GOT3 (cell line): ENCODE data around the gene CX3CL1.
"Not testable (repeated sequence)": the region's sequence is repeated elsewhere in the genome, so short reads cannot be mapped to it uniquely, and the experiment has no call there.

ENCODE experiments used
- DNase-seq: peaks from one replicate; lab custom pipeline; 2025; ENCODE audit warnings: mixed read lengths; lab: John Stamatoyannopoulos, UW

CX3CL1 gene

DNA sequence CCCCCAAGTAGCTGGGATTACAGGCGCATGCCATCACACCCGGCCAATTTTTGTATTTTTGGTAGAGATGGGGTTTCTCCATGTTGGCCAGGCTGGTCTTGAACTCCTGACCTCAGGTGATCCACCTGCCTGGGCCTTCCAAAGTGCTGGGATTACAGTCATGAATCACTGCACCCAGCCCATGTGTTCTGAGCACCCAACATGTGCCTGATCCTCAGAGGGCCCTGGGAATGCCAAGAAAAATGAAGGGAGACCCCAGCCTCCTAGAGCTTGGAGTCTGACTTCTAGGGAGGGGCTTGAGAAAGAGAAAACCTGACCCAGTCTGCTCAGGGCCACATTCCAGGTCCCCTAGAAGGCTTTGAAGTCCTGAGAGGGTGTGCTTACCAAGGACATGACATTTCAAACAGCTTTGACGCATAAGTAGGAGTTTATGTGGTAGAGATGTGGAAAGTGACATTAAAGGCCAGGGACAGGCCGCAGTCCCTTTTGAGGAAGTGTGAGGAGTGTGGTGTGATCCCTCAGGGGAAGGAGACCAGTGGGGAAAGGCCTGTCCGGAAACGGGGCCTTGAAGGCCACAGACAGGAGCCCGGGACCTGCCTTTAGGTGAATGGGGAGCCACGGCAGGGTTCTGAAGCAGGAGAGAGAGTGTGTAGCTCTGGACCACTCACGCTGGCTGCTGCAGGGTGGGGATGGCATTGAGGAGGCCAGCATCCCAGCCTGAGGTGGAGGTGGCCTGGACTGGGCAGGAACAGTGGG, 14.8 kb upstream of the CX3CL1 start:
- no peak for DNase-seq

DNA sequence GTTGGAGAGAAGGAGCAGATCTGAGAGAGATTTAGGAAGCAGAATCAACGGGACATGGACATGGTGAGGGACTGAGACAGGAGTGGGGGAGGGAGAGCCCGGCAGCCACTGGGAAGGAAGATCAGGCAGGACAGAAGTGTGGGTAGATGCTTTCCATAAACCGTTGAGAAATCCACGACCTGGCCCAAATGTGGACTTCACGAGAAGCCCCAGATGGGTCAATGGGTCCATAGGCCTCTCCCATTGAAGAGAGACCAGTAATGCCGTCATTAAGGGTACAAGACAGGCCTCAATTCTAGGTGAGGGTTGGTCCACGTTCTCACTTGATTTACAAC, 14.2 kb upstream of the CX3CL1 start:
- no peak for DNase-seq

DNA sequence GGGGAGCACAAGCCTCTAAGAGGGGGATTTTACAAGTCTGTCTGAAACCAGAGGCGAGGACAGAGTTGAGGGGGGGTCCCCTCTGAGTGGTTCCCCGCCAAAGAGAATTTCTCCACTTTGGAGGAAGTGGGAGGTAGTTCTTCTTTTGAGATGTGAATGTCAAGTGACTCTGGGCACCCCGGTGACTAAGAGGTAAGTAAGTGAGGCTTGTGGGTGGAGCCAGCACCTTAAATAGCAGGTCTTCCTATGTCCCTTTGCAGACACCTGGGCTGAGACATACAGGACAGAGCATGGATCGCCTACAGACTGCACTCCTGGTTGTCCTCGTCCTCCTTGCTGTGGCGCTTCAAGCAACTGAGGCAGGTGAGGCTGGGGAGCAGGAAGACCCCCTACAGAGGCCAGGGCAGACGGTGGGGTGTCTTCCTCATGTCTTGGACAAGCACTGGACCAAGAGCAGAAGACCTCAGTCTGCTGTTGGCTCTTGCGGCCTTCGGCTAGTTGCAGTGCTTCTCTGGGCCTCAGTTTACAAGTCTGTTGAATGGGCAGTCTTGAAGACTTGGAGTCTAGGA, 13.7 kb upstream of the CX3CL1 start, which contains the start of gene CCL22:
Gene CCL22, plus strand, starts transcription at position 257 of the 569 bp plus-strand sequence. Its CDS starts 34 bp downstream, at position 291.
- no peak for DNase-seq

- DNase-seq: no peak
Observed at GRCh38 chr16:57360321-57360935, 11.9 kb upstream of the CX3CL1 start.

DNA sequence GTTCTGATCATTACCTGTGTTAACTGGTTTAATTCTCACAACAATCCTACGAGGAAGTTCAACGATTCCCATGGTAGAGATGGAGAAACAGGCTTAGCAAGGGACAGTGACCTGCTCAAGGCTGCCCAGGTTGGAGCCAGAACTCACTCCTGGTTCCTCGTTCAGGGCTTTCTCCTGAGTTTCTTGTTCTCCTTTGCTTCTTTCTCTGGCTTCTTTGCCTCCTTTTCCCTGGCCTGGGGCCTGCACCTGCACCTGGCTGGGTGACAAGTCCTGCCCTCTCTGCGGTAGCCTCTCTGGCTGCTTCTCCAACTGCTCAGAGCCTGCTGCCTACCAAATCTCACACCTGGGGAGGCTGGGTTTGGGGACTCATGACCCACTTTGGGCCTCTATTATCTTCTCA, 10.9 kb upstream of the CX3CL1 start:
- no peak for DNase-seq

GRCh38 chr16:57364143-57364542, 8.1 kb upstream of the CX3CL1 start:
- DNase-seq: no peak

GRCh38 chr16:57366544-57367040, 5.7 kb upstream of the CX3CL1 start:
- no peak for DNase-seq

- no peak for DNase-seq
Observed at GRCh38 chr16:57367116-57367752, 5.1 kb upstream of the CX3CL1 start.

GRCh38 chr16:57371494-57372371, 557 bp upstream of the CX3CL1 start:
- DNase-seq: no peak

- DNase-seq: no peak
Observed at GRCh38 chr16:57373117-57373947, 1.0 kb downstream of the CX3CL1 start.

DNA sequence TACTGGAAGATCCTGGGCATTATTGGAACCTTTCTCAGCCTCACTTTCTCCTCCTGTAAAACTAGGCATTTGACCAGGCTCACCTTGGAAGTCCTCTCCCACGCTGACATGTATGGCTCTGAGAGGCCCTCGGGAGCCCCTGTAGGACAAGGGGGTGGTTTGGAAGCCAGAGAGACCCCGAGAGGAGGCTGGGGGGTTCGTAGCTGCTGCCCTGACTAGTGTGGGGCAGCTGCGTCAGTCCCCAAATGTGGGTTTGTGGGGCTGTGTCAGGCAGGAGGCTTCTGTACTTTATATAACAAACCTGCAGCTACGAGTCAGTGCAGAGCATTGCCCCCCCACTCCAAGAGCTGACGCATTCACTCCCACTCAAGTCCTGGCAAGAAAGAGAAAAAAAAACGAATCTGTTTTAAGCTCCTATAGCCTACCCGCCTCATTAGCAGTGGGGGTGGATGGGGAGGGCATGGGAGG, 1.8 kb downstream of the CX3CL1 start:
- no peak for DNase-seq

GRCh38 chr16:57374925-57375465, 2.7 kb downstream of the CX3CL1 start:
- not testable (repeated sequence) for DNase-seq

GRCh38 chr16:57376313-57376818, 4.1 kb downstream of the CX3CL1 start:
- no peak for DNase-seq

DNA sequence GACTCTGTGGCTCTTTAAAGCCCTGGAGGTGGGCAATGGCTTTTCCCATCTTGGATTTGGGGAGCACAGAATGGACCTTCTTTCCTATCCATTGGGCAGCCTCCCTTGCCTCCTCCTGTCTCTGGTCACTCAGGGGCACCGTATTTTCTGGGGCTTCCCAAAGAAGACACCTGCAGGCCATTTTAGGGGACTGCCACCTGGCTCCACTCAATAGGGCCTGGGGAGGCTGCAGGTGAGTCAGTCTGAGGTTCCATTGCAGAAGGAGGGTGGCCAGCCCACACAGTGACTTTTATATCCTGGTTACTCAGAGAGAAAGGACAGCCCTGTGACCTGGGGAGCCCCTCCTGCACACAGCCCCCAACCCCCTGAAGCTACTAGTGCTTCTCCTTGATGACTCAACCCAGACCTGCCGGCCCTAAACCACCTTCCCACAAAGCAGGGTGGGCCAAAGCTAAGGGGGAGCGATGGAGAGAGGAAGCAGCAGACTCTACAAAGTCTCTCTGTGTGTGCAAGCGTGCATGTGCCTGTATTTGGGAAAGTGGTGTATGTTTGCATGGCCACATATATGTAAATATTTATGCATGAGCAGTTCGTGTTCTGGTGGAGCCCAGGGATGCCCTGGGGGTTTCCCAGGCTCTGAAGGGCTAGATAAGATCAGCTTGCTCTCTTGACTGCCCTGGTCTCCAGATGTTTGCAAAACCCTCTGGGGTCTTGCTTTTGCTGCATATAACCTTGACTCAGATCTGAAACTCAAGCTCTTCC, 5.0 kb downstream of the CX3CL1 start:
- DNase-seq: no peak

GRCh38 chr16:57379579-57379978, 7.3 kb downstream of the CX3CL1 start:
- DNase-seq: no peak

- no peak for DNase-seq
Observed at GRCh38 chr16:57380671-57381462, 8.6 kb downstream of the CX3CL1 start.

DNA sequence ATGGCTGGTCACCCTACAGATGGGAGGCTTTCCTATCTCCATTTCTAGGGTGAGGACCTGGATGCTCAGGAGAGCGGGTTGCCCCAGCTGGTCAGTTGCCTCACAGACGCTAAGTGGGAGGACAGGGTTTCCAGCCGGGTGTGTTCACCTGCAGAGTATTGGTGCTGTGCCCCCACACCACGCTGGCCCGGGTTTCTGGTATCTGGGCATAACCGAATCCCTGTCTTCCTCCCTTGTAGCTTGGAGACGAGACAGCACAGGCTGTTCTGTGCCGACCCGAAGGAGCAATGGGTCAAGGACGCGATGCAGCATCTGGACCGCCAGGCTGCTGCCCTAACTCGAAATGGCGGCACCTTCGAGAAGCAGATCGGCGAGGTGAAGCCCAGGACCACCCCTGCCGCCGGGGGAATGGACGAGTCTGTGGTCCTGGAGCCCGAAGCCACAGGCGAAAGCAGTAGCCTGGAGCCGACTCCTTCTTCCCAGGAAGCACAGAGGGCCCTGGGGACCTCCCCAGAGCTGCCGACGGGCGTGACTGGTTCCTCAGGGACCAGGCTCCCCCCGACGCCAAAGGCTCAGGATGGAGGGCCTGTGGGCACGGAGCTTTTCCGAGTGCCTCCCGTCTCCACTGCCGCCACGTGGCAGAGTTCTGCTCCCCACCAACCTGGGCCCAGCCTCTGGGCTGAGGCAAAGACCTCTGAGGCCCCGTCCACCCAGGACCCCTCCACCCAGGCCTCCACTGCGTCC, 9.7 kb downstream of the CX3CL1 start:
- DNase-seq: no peak
